Testis (tissue), 2 donors: ENCODE results near the gene CUL4A.

Experiments
- POLR2A ChIP-seq: fragments of 450-650 bp; IDR thresholded peaks from one replicate; pipeline ENCODE4 v1.6.1; 2017; ENCODE audit warnings: antibody characterized with exemption, mild to moderate bottlenecking, moderate library complexity
- TF ChIP-seq, protein P1 (sequence below), 3 experiments: fragments of 450-650 bp in 2 of 3; fragments of 200-600 bp in 1 of 3; sonication (generic) in 1 of 3; IDR thresholded peaks; one replicate each; pipeline ENCODE4 v1.5.1; 2016 to 2019; ENCODE audit warnings: antibody characterized with exemption in 3 of 3, mild to moderate bottlenecking in 2 of 3, moderate library complexity in 1 of 3

GRCh38 chr13:113229161-113229560 is 19.7 kb downstream of the CUL4A start:
- TF ChIP-seq, protein P1, sequence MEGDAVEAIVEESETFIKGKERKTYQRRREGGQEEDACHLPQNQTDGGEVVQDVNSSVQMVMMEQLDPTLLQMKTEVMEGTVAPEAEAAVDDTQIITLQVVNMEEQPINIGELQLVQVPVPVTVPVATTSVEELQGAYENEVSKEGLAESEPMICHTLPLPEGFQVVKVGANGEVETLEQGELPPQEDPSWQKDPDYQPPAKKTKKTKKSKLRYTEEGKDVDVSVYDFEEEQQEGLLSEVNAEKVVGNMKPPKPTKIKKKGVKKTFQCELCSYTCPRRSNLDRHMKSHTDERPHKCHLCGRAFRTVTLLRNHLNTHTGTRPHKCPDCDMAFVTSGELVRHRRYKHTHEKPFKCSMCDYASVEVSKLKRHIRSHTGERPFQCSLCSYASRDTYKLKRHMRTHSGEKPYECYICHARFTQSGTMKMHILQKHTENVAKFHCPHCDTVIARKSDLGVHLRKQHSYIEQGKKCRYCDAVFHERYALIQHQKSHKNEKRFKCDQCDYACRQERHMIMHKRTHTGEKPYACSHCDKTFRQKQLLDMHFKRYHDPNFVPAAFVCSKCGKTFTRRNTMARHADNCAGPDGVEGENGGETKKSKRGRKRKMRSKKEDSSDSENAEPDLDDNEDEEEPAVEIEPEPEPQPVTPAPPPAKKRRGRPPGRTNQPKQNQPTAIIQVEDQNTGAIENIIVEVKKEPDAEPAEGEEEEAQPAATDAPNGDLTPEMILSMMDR (IDR thresholded peaks at IDR 0.05): no peak
- no peak for TF ChIP-seq POLR2A
